Chondrocyte (in vitro differentiated cells): ENCODE results near the gene SLC30A7. TPM values are rescaled to one million over a fixed set of nuclear protein-coding genes. Genes with fewer than 3 reads are reported as not detected.

Source experiments
- DNase-seq: peaks from one replicate; pipeline ENCODE4 v3.0.0; 2021; ENCODE audit warnings: mixed read lengths, low spot score
- H3K27ac Mint-ChIP-seq: one replicate; pipeline ENCODE4 v1.8.0; 2021; ENCODE audit warnings: mild to moderate bottlenecking, moderate library complexity, mixed read lengths; ENCODE audit not compliant: unreplicated experiment
- H3K27me3 Mint-ChIP-seq: 2 replicates; pipeline ENCODE4 v1.8.0; 2021; ENCODE audit warnings: low read depth, mixed read lengths
- H3K36me3 Mint-ChIP-seq: 2 replicates; pipeline ENCODE4 v1.8.0; 2021; ENCODE audit warnings: low read depth, mixed read lengths
- H3K4me1 Mint-ChIP-seq: 2 replicates; pipeline ENCODE4 v1.8.0; 2021; ENCODE audit warnings: low read depth, mild to moderate bottlenecking, mixed read lengths
- H3K4me3 Mint-ChIP-seq: one replicate; pipeline ENCODE4 v1.8.0; 2021; ENCODE audit warnings: mild to moderate bottlenecking, moderate library complexity, mixed read lengths; ENCODE audit not compliant: unreplicated experiment
- H3K9me3 Mint-ChIP-seq: 2 replicates; pipeline ENCODE4 v1.8.0; 2021; ENCODE audit warnings: low read depth, mixed read lengths
- total RNA-seq: library from RNA; stranded (reverse); gene quantifications from 3 replicates; pipeline ENCODE4 v1.2.1, GENCODE V29; 2021
- TF ChIP-seq, protein P1 (sequence below): fragments of 200-600 bp; sonication (generic); IDR thresholded peaks from 2 replicates; pipeline ENCODE4 v1.5.0; 2021; ENCODE audit warnings: antibody characterized with exemption, mild to moderate bottlenecking, moderate library complexity

Gene SLC30A7
- total RNA-seq, 1 donor from 2014 or later, result 46.1 TPM

DNA sequence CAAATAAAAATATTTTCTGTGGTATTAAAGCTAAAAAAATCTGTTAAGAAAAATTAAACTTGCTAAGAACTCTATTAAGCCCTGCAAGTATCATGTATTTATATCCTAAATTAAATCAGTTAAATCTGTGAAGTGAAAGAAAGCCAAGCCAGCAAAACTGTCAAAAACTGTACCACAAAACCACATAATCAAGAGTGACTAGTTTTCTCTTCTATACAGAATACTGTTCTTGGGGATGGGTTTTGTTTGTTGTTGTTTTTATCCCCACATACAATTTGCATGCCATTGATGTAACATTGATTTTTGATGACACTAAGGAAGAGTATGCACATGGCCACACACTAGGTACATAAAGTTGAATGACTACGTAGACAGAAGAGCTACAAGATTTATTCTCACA is 109.3 kb downstream of the SLC30A7 start:
- H3K36me3 Mint-ChIP-seq, result peaks cover 6% of the 10 kb centered on the region
- no peak for DNase-seq
- TF ChIP-seq, protein P1, sequence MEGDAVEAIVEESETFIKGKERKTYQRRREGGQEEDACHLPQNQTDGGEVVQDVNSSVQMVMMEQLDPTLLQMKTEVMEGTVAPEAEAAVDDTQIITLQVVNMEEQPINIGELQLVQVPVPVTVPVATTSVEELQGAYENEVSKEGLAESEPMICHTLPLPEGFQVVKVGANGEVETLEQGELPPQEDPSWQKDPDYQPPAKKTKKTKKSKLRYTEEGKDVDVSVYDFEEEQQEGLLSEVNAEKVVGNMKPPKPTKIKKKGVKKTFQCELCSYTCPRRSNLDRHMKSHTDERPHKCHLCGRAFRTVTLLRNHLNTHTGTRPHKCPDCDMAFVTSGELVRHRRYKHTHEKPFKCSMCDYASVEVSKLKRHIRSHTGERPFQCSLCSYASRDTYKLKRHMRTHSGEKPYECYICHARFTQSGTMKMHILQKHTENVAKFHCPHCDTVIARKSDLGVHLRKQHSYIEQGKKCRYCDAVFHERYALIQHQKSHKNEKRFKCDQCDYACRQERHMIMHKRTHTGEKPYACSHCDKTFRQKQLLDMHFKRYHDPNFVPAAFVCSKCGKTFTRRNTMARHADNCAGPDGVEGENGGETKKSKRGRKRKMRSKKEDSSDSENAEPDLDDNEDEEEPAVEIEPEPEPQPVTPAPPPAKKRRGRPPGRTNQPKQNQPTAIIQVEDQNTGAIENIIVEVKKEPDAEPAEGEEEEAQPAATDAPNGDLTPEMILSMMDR, result no peak
- H3K4me3 Mint-ChIP-seq, result no peak overlapping the region
- peaks cover 54% of the 10 kb centered on the region for H3K4me1 Mint-ChIP-seq
- H3K27ac Mint-ChIP-seq, result peak overlapping the region; percentile 78
- H3K27me3 Mint-ChIP-seq, result no peaks in the 10 kb centered on the region
- H3K9me3 Mint-ChIP-seq, result no peaks in the 10 kb centered on the region

DNA sequence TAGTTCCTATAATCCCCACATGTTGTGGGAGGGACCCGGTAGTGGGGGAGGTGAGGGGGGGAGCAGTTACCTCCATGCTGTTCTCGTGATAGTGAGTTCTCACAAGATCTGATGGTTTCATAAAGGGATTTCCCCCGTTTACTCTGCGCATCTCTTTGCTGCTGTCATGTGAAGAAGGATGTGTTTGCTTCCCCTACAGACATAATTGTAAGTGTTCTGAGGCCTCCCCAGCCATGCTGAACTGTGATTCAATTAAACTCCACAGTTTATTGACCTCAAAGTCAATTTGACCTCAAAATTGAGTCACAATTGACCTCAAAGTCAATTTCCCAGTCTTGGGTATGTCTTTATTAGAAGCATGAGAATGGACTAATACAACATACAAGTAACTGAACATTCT is 110.0 kb downstream of the SLC30A7 start:
- Mint-ChIP-seq H3K27ac (no peak overlapping the region), H3K27me3 (no peaks in the 10 kb centered on the region), H3K9me3 (no peaks in the 10 kb centered on the region), H3K36me3 (peaks cover 6% of the 10 kb centered on the region), H3K4me1 (peaks cover 47% of the 10 kb centered on the region), H3K4me3 (no peak overlapping the region)
- DNase-seq, result no peak
- TF ChIP-seq, protein P1, result no peak

DNA sequence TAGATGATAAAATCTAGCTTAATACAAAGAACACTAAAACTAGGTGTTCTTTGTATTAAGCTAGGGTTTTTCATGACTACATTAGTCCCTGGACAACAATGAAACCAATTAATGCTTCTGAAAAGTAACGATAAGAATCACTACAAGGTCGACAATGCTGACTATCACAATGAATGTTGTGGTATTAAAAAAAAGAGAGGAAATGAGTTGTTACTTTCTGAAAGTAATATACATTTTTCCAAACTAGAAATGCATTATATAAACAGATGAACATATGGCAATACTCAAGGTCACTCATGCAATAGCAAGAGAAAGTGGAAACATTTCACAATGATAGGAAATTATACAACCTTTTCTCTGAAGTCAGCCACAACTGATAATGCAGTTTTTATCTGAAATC is 110.7 kb downstream of the SLC30A7 start:
- Mint-ChIP-seq H3K36me3 (peaks cover 2% of the 10 kb centered on the region), H3K9me3 (no peaks in the 10 kb centered on the region), H3K27ac (no peak overlapping the region), H3K4me3 (no peak overlapping the region), H3K4me1 (peaks cover 46% of the 10 kb centered on the region), H3K27me3 (no peaks in the 10 kb centered on the region)
- no peak for DNase-seq
- TF ChIP-seq, protein P1, result no peak

DNA sequence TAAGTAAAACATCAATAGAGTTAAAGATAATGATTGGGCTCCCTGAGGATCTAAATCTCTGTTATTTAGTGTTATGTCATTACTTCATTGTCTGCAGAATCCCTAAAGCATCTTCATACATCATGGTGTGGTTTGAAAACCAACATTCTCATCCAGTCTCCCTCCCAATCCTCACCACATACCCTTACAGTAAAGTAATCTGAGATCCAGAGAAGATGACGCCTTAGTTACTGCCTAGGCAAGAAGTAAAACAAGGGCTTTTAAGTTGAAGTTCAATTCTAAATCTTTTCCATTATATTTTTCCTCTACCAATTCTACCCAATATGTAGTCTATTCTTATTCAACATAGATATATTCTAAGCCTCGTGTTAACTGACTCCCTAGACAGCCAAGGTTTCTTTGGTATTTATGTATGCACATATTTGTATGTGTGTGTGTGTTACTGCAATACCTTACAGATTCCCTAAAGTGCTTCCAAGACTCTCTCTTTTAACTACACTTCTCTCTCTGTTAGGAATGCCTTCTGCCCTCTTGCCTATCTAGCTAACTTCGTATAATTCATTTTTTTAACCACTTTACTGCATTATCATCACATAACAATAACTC is 112.4 kb downstream of the SLC30A7 start:
- TF ChIP-seq, protein P1, result no peak
- no peak for DNase-seq
- Mint-ChIP-seq H3K27ac (no peak overlapping the region), H3K36me3 (peaks cover 5% of the 10 kb centered on the region), H3K27me3 (no peaks in the 10 kb centered on the region), H3K4me3 (no peak overlapping the region), H3K9me3 (no peaks in the 10 kb centered on the region), H3K4me1 (peaks cover 29% of the 10 kb centered on the region)

DNA sequence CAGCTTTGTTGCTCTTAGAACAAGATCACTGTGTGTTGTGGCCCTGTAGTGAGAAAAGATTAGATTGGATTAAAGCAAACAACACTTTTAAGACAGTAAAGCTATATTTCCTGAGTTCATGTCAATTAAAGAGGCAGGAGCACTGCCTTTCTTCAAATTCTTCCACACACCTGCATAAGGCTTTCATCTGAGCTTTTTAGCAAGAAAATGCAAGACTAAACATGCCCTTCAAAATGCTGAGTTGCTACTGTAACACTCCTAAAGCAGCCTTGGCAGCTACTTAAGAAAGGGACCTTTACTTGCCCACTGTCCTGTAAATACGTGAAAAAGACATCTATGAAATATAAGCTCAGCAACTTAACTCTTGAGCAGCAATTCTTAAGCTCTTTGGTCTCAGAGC is 117.9 kb downstream of the SLC30A7 start:
- no peaks in the 10 kb centered on the region for H3K9me3 Mint-ChIP-seq
- DNase-seq, result no peak
- TF ChIP-seq, protein P1, result no peak
- no peaks in the 10 kb centered on the region for H3K4me1 Mint-ChIP-seq
- H3K4me3 Mint-ChIP-seq, result no peak overlapping the region
- H3K36me3 Mint-ChIP-seq, result peaks cover 14% of the 10 kb centered on the region
- H3K27me3 Mint-ChIP-seq, result no peaks in the 10 kb centered on the region
- no peak overlapping the region for H3K27ac Mint-ChIP-seq
